Vagina (tissue), 2 donors: Measurements from ENCODE around the gene FGGY.

Experiments
- POLR2A ChIP-seq, 2 donors: fragments of 450-650 bp; IDR thresholded peaks; one replicate each; pipeline ENCODE4 v1.6.1; 2017; ENCODE audit warnings: antibody characterized with exemption in 2 of 2, mild to moderate bottlenecking in 2 of 2, moderate library complexity in 2 of 2
- POLR2AphosphoS5 ChIP-seq, 2 donors: sonication (generic); formaldehyde crosslinking; IDR thresholded peaks; one replicate each; pipeline ENCODE4 v1.9.0; 2017; ENCODE audit warnings: antibody characterized with exemption in 2 of 2, mild to moderate bottlenecking in 2 of 2, low read depth in 1 of 2; ENCODE audit not compliant: insufficient read depth in 1 of 2
- TF ChIP-seq, protein P1 (sequence below), 3 experiments: fragments of 450-650 bp in 2 of 3; fragments of 200-600 bp in 1 of 3; sonication (generic) in 1 of 3; IDR thresholded peaks; one replicate each; pipeline ENCODE4 v1.5.1; 2017 to 2019; ENCODE audit warnings: antibody characterized with exemption in 3 of 3, mild to moderate bottlenecking in 2 of 3, moderate library complexity in 2 of 3

DNA sequence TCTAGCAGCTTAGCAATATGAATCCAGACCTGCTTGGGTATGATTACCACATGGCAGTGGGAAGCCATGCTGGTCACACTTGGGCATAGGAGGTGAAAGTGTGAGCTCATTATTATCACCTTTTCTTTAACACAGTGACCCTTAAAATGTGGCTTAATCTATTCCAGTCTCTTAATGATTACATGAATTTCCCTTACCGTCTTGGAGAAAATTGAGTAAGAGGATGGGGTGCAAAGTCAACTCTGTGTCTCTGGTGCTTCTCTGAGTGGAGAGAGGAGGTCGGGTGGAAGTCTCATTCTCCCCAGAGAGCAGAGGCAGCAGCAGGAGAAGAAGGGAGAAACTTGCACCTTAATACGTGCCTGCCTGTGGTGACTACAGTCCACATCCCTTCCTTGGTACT is 91.3 kb downstream of the FGGY start:
- TF ChIP-seq, protein P1, sequence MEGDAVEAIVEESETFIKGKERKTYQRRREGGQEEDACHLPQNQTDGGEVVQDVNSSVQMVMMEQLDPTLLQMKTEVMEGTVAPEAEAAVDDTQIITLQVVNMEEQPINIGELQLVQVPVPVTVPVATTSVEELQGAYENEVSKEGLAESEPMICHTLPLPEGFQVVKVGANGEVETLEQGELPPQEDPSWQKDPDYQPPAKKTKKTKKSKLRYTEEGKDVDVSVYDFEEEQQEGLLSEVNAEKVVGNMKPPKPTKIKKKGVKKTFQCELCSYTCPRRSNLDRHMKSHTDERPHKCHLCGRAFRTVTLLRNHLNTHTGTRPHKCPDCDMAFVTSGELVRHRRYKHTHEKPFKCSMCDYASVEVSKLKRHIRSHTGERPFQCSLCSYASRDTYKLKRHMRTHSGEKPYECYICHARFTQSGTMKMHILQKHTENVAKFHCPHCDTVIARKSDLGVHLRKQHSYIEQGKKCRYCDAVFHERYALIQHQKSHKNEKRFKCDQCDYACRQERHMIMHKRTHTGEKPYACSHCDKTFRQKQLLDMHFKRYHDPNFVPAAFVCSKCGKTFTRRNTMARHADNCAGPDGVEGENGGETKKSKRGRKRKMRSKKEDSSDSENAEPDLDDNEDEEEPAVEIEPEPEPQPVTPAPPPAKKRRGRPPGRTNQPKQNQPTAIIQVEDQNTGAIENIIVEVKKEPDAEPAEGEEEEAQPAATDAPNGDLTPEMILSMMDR (IDR thresholded peaks at IDR 0.05), result no peak
- TF ChIP-seq POLR2A (IDR thresholded peaks at IDR 0.05) (no peak), POLR2AphosphoS5 (IDR thresholded peaks at IDR 0.05; ENCODE audit: insufficient read depth in 1 of 2, low read depth in 1 of 2) (no peak)
